Right ventricle myocardium inferior (tissue), 1 donor: ENCODE measurements around the gene CDON. TPM values are rescaled to one million over a fixed set of nuclear protein-coding genes. Genes with fewer than 3 reads are reported as not detected.
"Not testable (repeated sequence)": the region's sequence is repeated elsewhere in the genome, so short reads cannot be mapped to it uniquely, and the experiment has no call there.

ENCODE experiments used
- ATAC-seq: fragments of 200-7000 bp; cut with Tn5 transposase; one replicate; pipeline ENCODE4 v1.9.1; 2020; ENCODE audit warnings: mild to moderate bottlenecking, moderate library complexity
- DNase-seq: peaks from one replicate; pipeline ENCODE4 v3.0.0; 2021; ENCODE audit errors: missing footprints
- intact Hi-C: fragments of 100-400 bp; cut with DNase I; formaldehyde crosslinking; loops from one replicate; pipeline ENCODE4 v1.11.0; 2022
- total RNA-seq: library from RNA; stranded (reverse); fragmentation: NEBNext Ultra II Directional; extraction: Animal tissue kit (Norgen Biotek cat#: 25700); gene quantifications from one replicate; pipeline ENCODE4 v1.2.1, GENCODE V29; 2021
- donor health status: DM: no; HTN: yes; CAD: no; lungs with severe emphysema.

Gene CDON
- total RNA-seq, 1 donor from 2014 or later = 18.6 TPM

- no peak for ATAC-seq
- intact Hi-C loops = no loop called here
- DNase-seq = no peak
Observed at GRCh38 chr11:126053415-126054286, 9.0 kb downstream of the CDON start.

GRCh38 chr11:126051117-126051516 lies 11.5 kb downstream of the CDON start:
- intact Hi-C loops = no loop called here
- ATAC-seq (no peak), DNase-seq (no peak)

GRCh38 chr11:126049159-126049558 lies 13.5 kb downstream of the CDON start:
- no peak for DNase-seq
- intact Hi-C loops = no loop called here
- no peak for ATAC-seq

GRCh38 chr11:126048197-126048596 lies 14.5 kb downstream of the CDON start:
- no peak for DNase-seq
- ATAC-seq = peak; percentile 37
- intact Hi-C loops = no loop called here

GRCh38 chr11:126046570-126047195 lies 16.0 kb downstream of the CDON start:
- intact Hi-C loops = no loop called here
- no peak for ATAC-seq

GRCh38 chr11:126039485-126040271 lies 23.0 kb downstream of the CDON start:
- DNase-seq = no peak
- no peak for ATAC-seq
- intact Hi-C loops = no loop called here

More at GRCh38 chr11:126046570-126047195, 16.0 kb downstream of the CDON start:
- DNase-seq = no peak

- DNase-seq (no peak), ATAC-seq (no peak)
- intact Hi-C loops = no loop called here
Observed at GRCh38 chr11:126035718-126036117, 26.9 kb downstream of the CDON start.

GRCh38 chr11:126034933-126035425 lies 27.7 kb downstream of the CDON start:
- DNase-seq = no peak
- intact Hi-C loops = no loop called here
- ATAC-seq = peak; percentile 9

GRCh38 chr11:126034039-126034932 lies 28.4 kb downstream of the CDON start:
- DNase-seq = no peak
- ATAC-seq = peak; percentile 23
- intact Hi-C loops = no loop called here

GRCh38 chr11:126032375-126032774 lies 30.3 kb downstream of the CDON start:
- ATAC-seq (no peak), DNase-seq (no peak)
- intact Hi-C loops = no loop called here

- no peak for DNase-seq
- peak; percentile 57 for ATAC-seq
- intact Hi-C loops = loop anchor here (10.0 kb wide), 1 partner anchor 75 kb away; no protein-coding TSS in a partner anchor
Observed at GRCh38 chr11:126029805-126030204, 32.9 kb downstream of the CDON start.

GRCh38 chr11:126029237-126029636 lies 33.4 kb downstream of the CDON start:
- ATAC-seq (no peak), DNase-seq (no peak)
- intact Hi-C loops = loop anchor here (10.0 kb wide), 1 partner anchor 74 kb away; no protein-coding TSS in a partner anchor

- not testable (repeated sequence) for ATAC-seq, DNase-seq
- intact Hi-C loops = loop anchor here (10.0 kb wide), 1 partner anchor 74 kb away; no protein-coding TSS in a partner anchor
Observed at GRCh38 chr11:126028534-126028933, 34.1 kb downstream of the CDON start.

- intact Hi-C loops = loop anchor here (10.0 kb wide), 1 partner anchor 72 kb away; no protein-coding TSS in a partner anchor
- no peak for DNase-seq
- ATAC-seq = no peak
Observed at GRCh38 chr11:126026579-126026978, 36.1 kb downstream of the CDON start.

GRCh38 chr11:126025822-126026221 lies 36.8 kb downstream of the CDON start:
- DNase-seq = no peak
- no peak for ATAC-seq
- intact Hi-C loops = loop anchor here (10.0 kb wide), 1 partner anchor 71 kb away; no protein-coding TSS in a partner anchor

GRCh38 chr11:126024123-126024522 lies 38.5 kb downstream of the CDON start:
- intact Hi-C loops = loop anchor here (10.0 kb wide), 1 partner anchor 69 kb away; no protein-coding TSS in a partner anchor
- peak; percentile 92 for ATAC-seq

GRCh38 chr11:126012852-126013251 lies 49.8 kb downstream of the CDON start:
- ATAC-seq (no peak), DNase-seq (no peak)
- intact Hi-C loops = no loop called here

More at GRCh38 chr11:126024123-126024522, 38.5 kb downstream of the CDON start:
- DNase-seq = no peak

GRCh38 chr11:126011754-126012153 lies 50.9 kb downstream of the CDON start:
- intact Hi-C loops = no loop called here
- ATAC-seq (no peak), DNase-seq (no peak)
